Left lung (tissue), 10 donors: ENCODE measurements around the gene KIAA0930. TPM values are rescaled to one million over a fixed set of nuclear protein-coding genes. Genes with fewer than 3 reads are reported as not detected.

Experiments used
- ATAC-seq: fragments of 200-7000 bp; cut with Tn5 transposase; one replicate; pipeline ENCODE4 v1.9.1; 2020; ENCODE audit warnings: moderate library complexity
- DNase-seq, 4 donors: peaks; one replicate each; pipeline ENCODE4 v3.0.0-alpha.2; 2013 to 2020
- H3K27ac ChIP-seq, 2 donors: fragments of 200-600 bp; sonication (generic) in 1 of 2; one replicate each; pipeline versions ENCODE4 v1.5.0 to v1.8.0; 2020 to 2021
- H3K27me3 ChIP-seq, 2 donors: fragments of 200-600 bp; sonication (generic) in 1 of 2; one replicate each; pipeline versions ENCODE4 v1.5.0 to v1.8.0; 2020 to 2021
- H3K36me3 ChIP-seq, 2 donors: fragments of 200-600 bp; sonication (generic) in 1 of 2; one replicate each; pipeline versions ENCODE4 v1.5.0 to v1.8.0; 2020 to 2021
- H3K4me1 ChIP-seq, 2 donors: fragments of 200-600 bp; one replicate each; pipeline ENCODE4 v1.8.0; 2021
- H3K4me3 ChIP-seq, 2 donors: fragments of 200-600 bp; sonication (generic) in 1 of 2; one replicate each; pipeline versions ENCODE4 v1.5.0 to v1.8.0; 2020 to 2021; ENCODE audit warnings: mild to moderate bottlenecking in 1 of 2
- H3K9me3 ChIP-seq, 2 donors: fragments of 200-600 bp; sonication (generic) in 1 of 2; one replicate each; pipeline versions ENCODE4 v1.5.0 to v1.8.0; 2020 to 2021
- intact Hi-C, 2 donors: fragments of 100-400 bp; cut with DNase I; formaldehyde crosslinking; loops; one replicate each; pipeline versions ENCODE4 v1.11.2 to v1.14.2; 2022
- polyA plus RNA-seq, 6 donors: library from polyadenylated mRNA; unstranded; fragments of 120-200 nt; gene quantifications; one replicate each; pipeline ENCODE4 v1.2.1, GENCODE V29; 2013; ENCODE audit not compliant: insufficient read length in 6 of 6
- total RNA-seq, 2 donors: library from RNA; stranded (reverse); fragmentation: NEBNext Ultra II Directional; extraction: Animal tissue kit (Norgen Biotek cat#: 25700); gene quantifications; one replicate each; pipeline ENCODE4 v1.2.1, GENCODE V29; 2021
- TF ChIP-seq, protein P1 (sequence below), 2 donors: fragments of 200-600 bp; sonication (generic) in 1 of 2; IDR thresholded peaks; one replicate each; pipeline versions ENCODE4 v1.5.0 to v1.8.0; 2021; ENCODE audit warnings: antibody characterized with exemption in 2 of 2
- donor health status: DM: no; HTN: yes; CAD: no.
- donor health status: DM: no; HTN: no; CAD: no.

KIAA0930 gene
- total and polyA plus RNA-seq, 8 donors, result 12.1 to 78.8 (median 17.9) TPM

GRCh38 chr22:45216133-45217003 is 24.3 kb downstream of the KIAA0930 start:
- no peaks in the 10 kb centered on the region for H3K9me3 ChIP-seq
- TF ChIP-seq, protein P1, sequence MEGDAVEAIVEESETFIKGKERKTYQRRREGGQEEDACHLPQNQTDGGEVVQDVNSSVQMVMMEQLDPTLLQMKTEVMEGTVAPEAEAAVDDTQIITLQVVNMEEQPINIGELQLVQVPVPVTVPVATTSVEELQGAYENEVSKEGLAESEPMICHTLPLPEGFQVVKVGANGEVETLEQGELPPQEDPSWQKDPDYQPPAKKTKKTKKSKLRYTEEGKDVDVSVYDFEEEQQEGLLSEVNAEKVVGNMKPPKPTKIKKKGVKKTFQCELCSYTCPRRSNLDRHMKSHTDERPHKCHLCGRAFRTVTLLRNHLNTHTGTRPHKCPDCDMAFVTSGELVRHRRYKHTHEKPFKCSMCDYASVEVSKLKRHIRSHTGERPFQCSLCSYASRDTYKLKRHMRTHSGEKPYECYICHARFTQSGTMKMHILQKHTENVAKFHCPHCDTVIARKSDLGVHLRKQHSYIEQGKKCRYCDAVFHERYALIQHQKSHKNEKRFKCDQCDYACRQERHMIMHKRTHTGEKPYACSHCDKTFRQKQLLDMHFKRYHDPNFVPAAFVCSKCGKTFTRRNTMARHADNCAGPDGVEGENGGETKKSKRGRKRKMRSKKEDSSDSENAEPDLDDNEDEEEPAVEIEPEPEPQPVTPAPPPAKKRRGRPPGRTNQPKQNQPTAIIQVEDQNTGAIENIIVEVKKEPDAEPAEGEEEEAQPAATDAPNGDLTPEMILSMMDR (IDR thresholded peaks at IDR 0.05), result no peak
- peak in 2 of 4 donors; percentile 31 to 48 for DNase-seq
- peaks cover 0 to 43% of the 10 kb centered on the region in 2 donors for H3K4me1 ChIP-seq
- H3K27me3 ChIP-seq, result no peaks in the 10 kb centered on the region
- ATAC-seq, result no peak
- intact Hi-C loops, result no loop called here
- peaks cover 0 to 6% of the 10 kb centered on the region in 2 donors for H3K36me3 ChIP-seq
- no peak overlapping the region for H3K27ac ChIP-seq
- no peak overlapping the region for H3K4me3 ChIP-seq

GRCh38 chr22:45212992-45213751 is 27.5 kb downstream of the KIAA0930 start:
- TF ChIP-seq, protein P1 (IDR thresholded peaks at IDR 0.05), result no peak
- DNase-seq (peak in 1 of 4 donors; percentile 71), ATAC-seq (peak; percentile 62)
- Histone ChIP-seq H3K9me3 (no peaks in the 10 kb centered on the region), H3K27ac (peak overlapping the region; percentile 39 to 69), H3K4me3 (peak overlapping the region in 1 of 2 donors; percentile 21), H3K27me3 (no peaks in the 10 kb centered on the region), H3K4me1 (peaks cover 0 to 39% of the 10 kb centered on the region in 2 donors), H3K36me3 (peaks cover 0 to 19% of the 10 kb centered on the region in 2 donors)
- intact Hi-C loops, result no loop called here

DNA sequence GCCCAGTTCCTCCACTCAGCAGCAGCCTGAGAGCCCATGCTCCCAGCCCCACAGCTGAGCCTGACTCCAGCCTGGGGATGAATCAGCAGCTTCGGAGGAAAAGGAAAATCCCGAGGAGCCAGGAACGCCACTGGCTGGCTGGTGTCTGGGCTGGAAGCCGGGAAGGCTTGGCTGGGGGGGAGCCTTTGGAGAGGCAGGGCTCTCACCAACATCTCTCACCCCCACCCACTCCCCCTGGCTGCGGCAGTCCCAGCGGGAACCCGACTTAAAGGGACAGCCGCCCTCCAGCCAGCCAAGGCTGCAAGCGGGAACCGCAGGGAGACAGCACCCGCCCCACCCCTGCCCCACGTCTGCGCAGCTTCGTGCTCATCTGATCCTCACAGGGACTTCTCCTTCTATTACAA is 28.4 kb downstream of the KIAA0930 start:
- Histone ChIP-seq H3K36me3 (peaks cover 0 to 28% of the 10 kb centered on the region in 2 donors), H3K4me3 (peak overlapping the region in 1 of 2 donors; percentile 21)
- peak; percentile 40 to 89 (median 68) for DNase-seq

DNA sequence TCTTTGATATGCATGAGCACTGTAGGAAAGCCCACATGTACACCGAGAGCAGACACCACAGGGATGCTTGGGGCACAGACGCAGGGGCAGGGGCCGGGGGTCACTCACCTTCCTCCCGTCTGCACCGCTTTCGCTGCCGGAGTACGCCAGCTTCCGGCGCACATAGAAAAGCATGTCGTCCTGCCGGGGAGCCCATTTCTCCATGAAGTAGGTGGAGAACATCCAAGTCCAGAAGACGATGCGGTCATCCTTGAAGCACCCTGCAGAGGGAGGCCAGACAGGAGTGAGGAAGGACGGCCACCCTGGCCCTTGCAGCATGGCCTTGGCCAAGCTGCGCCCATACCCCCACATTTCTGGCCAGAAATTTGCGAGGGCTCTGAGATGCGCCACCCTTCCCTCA is 28.8 kb downstream of the KIAA0930 start:
- ATAC-seq, result no peak
- H3K27ac ChIP-seq, result peak overlapping the region; percentile 7 to 69
- no peaks in the 10 kb centered on the region for H3K9me3 ChIP-seq
- TF ChIP-seq, protein P1 (IDR thresholded peaks at IDR 0.05), result no peak
- H3K27me3 ChIP-seq, result no peaks in the 10 kb centered on the region
- peaks cover 0 to 30% of the 10 kb centered on the region in 2 donors for H3K36me3 ChIP-seq
- peak overlapping the region in 1 of 2 donors; percentile 21 for H3K4me3 ChIP-seq
- peaks cover 0 to 39% of the 10 kb centered on the region in 2 donors for H3K4me1 ChIP-seq
- intact Hi-C loops, result no loop called here
- DNase-seq, result peak in 1 of 4 donors; percentile 34

More for the DNA sequence above, 28.4 kb downstream of the KIAA0930 start:
- peak overlapping the region; percentile 39 to 69 for H3K27ac ChIP-seq
- TF ChIP-seq, protein P1 (IDR thresholded peaks at IDR 0.05), result no peak
- H3K27me3 ChIP-seq, result no peaks in the 10 kb centered on the region
- no peaks in the 10 kb centered on the region for H3K9me3 ChIP-seq
- peaks cover 0 to 39% of the 10 kb centered on the region in 2 donors for H3K4me1 ChIP-seq
- intact Hi-C loops, result no loop called here
- peak; percentile 69 for ATAC-seq
